Peyer's patch (tissue), 4 donors: ENCODE results near the gene IGSF22. TPM values are rescaled to one million over a fixed set of nuclear protein-coding genes. Genes with fewer than 3 reads are reported as not detected.

Experiments used
- DNase-seq, 3 donors: peaks; one replicate each; pipeline ENCODE4 v3.0.0-alpha.2; 2017 to 2019
- H3K27ac ChIP-seq, 4 donors: fragments of 200-600 bp; sonication (generic); one replicate each; pipeline ENCODE4 v1.5.1; 2016 to 2019
- H3K27me3 ChIP-seq, 2 donors: fragments of 200-600 bp; sonication (generic); one replicate each; pipeline ENCODE4 v1.5.1; 2019
- H3K36me3 ChIP-seq, 3 donors: fragments of 200-600 bp; sonication (generic); one replicate each; pipeline ENCODE4 v1.5.1; 2016 to 2019
- H3K4me1 ChIP-seq, 4 donors: fragments of 200-600 bp; sonication (generic); one replicate each; pipeline ENCODE4 v1.5.1; 2016 to 2019
- H3K4me3 ChIP-seq, 4 donors: fragments of 200-600 bp; sonication (generic); 1 replicate in 3 of 4; 2 replicates in 1 of 4; pipeline ENCODE4 v1.5.1; 2016 to 2019; ENCODE audit warnings: mild to moderate bottlenecking in 1 of 4
- H3K9me3 ChIP-seq, 4 donors: fragments of 200-600 bp; sonication (generic); one replicate each; pipeline ENCODE4 v1.5.1; 2016 to 2019; ENCODE audit warnings: mild to moderate bottlenecking in 1 of 4
- POLR2A ChIP-seq, 2 donors: fragments of 450-650 bp; IDR thresholded peaks; one replicate each; pipeline ENCODE4 v1.5.1; 2017; ENCODE audit warnings: antibody characterized with exemption in 2 of 2, mild to moderate bottlenecking in 2 of 2, moderate library complexity in 2 of 2
- total RNA-seq, 4 donors: library from RNA; depleted of rRNA; stranded (reverse); fragments of >200 nt; gene quantifications; one replicate each; pipeline ENCODE4 v1.1.0, GENCODE V29; 2016
- TF ChIP-seq, protein P1 (sequence below), 6 experiments: fragments of 450-650 bp in 4 of 6; fragments of 200-600 bp in 2 of 6; sonication (generic) in 1 of 6; IDR thresholded peaks; one replicate each; pipeline ENCODE4 v1.5.1; 2017 to 2019; ENCODE audit warnings: antibody characterized with exemption in 6 of 6, mild to moderate bottlenecking in 3 of 6, moderate library complexity in 1 of 6

The IGSF22 gene
- total RNA-seq, 4 donors from 2014 or later = not detected

DNA sequence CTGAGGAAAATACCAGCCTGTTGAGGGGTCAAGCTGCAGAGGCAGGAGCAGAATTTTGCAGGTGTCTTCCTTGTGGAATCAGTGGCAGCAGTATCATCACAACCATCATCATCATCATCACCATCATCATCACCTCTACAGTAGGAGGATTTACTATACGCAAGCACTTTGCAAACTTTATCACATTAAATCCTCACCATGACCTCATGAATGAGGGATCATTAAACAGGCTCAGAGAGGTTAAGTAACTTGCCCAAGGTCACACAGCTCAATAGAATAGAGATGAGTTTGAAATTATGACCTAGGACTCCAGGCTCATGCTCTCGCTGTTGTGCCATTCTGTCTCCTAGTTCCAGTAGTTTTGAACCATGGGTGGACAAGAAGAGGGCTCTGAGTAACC, 40.0 kb upstream of the IGSF22 start:
- no peaks in the 10 kb centered on the region for H3K36me3 ChIP-seq
- TF ChIP-seq POLR2A (IDR thresholded peaks at IDR 0.05) = no peak
- TF ChIP-seq, protein P1, sequence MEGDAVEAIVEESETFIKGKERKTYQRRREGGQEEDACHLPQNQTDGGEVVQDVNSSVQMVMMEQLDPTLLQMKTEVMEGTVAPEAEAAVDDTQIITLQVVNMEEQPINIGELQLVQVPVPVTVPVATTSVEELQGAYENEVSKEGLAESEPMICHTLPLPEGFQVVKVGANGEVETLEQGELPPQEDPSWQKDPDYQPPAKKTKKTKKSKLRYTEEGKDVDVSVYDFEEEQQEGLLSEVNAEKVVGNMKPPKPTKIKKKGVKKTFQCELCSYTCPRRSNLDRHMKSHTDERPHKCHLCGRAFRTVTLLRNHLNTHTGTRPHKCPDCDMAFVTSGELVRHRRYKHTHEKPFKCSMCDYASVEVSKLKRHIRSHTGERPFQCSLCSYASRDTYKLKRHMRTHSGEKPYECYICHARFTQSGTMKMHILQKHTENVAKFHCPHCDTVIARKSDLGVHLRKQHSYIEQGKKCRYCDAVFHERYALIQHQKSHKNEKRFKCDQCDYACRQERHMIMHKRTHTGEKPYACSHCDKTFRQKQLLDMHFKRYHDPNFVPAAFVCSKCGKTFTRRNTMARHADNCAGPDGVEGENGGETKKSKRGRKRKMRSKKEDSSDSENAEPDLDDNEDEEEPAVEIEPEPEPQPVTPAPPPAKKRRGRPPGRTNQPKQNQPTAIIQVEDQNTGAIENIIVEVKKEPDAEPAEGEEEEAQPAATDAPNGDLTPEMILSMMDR (IDR thresholded peaks at IDR 0.05) = no peak
- DNase-seq = no peak
- H3K4me3 ChIP-seq = no peak overlapping the region
- H3K9me3 ChIP-seq = no peaks in the 10 kb centered on the region
- H3K4me1 ChIP-seq = no peaks in the 10 kb centered on the region
- H3K27ac ChIP-seq = no peak overlapping the region
- H3K27me3 ChIP-seq = no peaks in the 10 kb centered on the region

DNA sequence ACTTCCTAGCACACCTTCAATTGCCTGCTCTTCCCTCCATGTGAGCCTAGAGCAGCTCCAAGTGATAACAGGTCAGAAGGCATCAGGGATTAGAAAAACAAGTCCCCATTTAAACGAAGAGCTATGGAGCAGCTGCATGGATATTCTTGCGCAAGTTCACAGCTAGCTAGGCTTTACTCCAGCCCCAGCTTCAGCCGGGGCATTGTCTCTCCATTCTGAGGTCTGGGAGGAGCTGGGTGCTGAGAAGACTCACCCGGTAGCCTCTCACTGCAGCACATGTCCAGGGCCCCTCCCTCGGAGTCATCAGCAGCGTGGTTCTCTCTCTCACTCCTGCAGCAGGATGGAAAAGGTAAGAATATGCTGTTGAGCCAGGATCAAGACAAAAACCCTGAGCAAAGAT, 39.6 kb upstream of the IGSF22 start:
- H3K36me3 ChIP-seq = no peaks in the 10 kb centered on the region
- no peaks in the 10 kb centered on the region for H3K27me3 ChIP-seq
- TF ChIP-seq POLR2A (IDR thresholded peaks at IDR 0.05) = no peak
- TF ChIP-seq, protein P1 (IDR thresholded peaks at IDR 0.05) = no peak
- H3K4me3 ChIP-seq = no peak overlapping the region
- DNase-seq = no peak
- no peak overlapping the region for H3K27ac ChIP-seq
- H3K4me1 ChIP-seq = no peaks in the 10 kb centered on the region
- H3K9me3 ChIP-seq = no peaks in the 10 kb centered on the region

DNA sequence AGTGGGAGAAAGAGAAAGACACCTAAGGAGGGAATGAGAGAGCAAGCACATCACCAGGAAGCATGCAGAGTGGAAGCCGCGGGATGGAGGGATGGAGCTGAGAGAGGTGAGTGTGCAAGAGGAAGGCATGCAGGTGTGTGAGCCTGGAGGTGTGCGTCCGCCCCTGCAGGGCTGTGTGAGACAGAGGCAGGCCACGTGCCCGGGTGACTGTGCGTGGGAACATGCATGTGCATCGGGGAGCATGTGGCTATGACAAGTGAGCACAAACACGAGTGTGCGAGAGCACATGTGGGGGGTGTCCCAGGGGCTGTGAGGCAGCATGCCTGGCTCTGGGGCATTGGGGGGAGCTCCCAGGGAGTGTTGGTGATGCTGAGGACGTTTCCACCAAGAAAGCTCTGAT, 35.8 kb upstream of the IGSF22 start:
- no peak for DNase-seq
- Histone ChIP-seq H3K9me3 (no peaks in the 10 kb centered on the region), H3K27ac (no peak overlapping the region), H3K4me3 (no peak overlapping the region), H3K27me3 (no peaks in the 10 kb centered on the region), H3K36me3 (no peaks in the 10 kb centered on the region), H3K4me1 (no peaks in the 10 kb centered on the region)
- no peak for TF ChIP-seq POLR2A (IDR thresholded peaks at IDR 0.05)
- TF ChIP-seq, protein P1 (IDR thresholded peaks at IDR 0.05) = no peak

DNA sequence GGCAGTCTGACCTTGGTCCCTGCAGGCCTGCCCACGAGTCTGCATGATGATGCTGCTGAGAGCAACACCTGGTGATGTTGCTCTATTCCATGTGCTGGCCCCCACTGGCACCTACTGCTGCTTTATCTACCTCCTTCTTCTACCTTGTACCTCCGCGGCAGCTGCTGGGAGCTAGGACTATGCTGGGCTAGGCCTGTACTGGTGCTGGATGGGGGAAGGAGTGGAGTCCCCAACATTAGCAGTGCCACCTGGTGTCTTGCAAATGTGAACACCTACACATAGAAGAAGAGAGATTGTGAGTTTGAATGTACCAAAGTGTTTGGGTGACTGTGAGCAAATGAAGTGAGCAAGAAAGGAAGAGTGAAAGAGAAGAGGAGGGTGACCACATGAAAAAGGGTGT, 35.2 kb upstream of the IGSF22 start:
- Histone ChIP-seq H3K4me3 (no peak overlapping the region), H3K27ac (no peak overlapping the region), H3K27me3 (no peaks in the 10 kb centered on the region), H3K9me3 (no peaks in the 10 kb centered on the region), H3K4me1 (no peaks in the 10 kb centered on the region), H3K36me3 (no peaks in the 10 kb centered on the region)
- no peak for TF ChIP-seq POLR2A (IDR thresholded peaks at IDR 0.05)
- no peak for DNase-seq

DNA sequence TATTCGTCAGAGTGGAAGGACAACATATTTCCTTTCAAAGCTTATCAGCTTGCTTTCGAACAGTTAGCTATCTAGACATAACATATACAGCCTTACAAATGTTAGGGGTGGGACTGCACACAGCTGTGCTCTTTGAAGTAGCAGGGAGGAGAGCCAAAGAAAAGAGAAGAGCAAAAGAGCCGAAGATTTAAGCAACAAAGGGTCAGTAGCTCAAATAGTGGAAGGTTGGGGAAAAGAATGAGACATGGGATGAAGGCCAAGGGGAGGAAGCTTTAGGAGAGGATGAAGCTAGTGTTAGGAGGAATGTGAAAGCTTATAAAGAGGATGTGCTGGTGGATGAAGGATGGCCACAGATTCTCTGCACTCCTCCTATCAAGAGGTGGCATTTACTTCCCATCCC, 31.8 kb upstream of the IGSF22 start:
- Histone ChIP-seq H3K4me1 (no peaks in the 10 kb centered on the region), H3K36me3 (no peaks in the 10 kb centered on the region), H3K9me3 (no peaks in the 10 kb centered on the region), H3K27ac (no peak overlapping the region), H3K4me3 (no peak overlapping the region), H3K27me3 (no peaks in the 10 kb centered on the region)
- no peak for TF ChIP-seq POLR2A (IDR thresholded peaks at IDR 0.05)
- TF ChIP-seq, protein P1 (IDR thresholded peaks at IDR 0.05) = no peak
- DNase-seq = no peak

DNA sequence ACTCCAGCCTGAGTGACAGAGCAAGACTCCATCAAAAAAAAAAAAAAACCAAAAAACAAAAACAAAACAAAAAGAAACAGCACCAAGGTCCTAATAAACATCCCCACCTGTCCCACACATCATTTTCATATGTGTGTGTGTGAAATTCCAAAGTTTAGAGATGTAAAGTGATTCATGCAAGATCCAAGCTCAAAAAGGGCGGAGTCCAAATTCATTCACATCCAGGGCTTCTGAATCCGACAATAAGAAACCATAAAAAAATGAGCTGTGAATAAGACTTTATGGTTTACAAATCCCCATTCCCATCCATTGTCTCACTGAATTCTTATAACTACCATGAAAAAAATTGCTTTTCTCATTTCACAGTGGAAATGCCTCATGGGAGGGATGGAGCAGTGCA, 30.9 kb upstream of the IGSF22 start:
- no peaks in the 10 kb centered on the region for H3K36me3 ChIP-seq
- no peaks in the 10 kb centered on the region for H3K9me3 ChIP-seq
- no peak overlapping the region for H3K4me3 ChIP-seq
- no peaks in the 10 kb centered on the region for H3K27me3 ChIP-seq
- no peaks in the 10 kb centered on the region for H3K4me1 ChIP-seq
- TF ChIP-seq POLR2A (IDR thresholded peaks at IDR 0.05) = no peak
- TF ChIP-seq, protein P1 (IDR thresholded peaks at IDR 0.05) = no peak
- DNase-seq = no peak
- H3K27ac ChIP-seq = no peak overlapping the region
